ENCODE data around the gene MRPS30.

GRCh38 chr5:44830951-44831350 lies 22.2 kb downstream of the MRPS30 start:
- no peak for TF ChIP-seq CTCF (IDR thresholded peaks at IDR 0.05)
- no peak for TF ChIP-seq EZH2 (IDR thresholded peaks at IDR 0.05)
- TF ChIP-seq EZH2phosphoT487 (IDR thresholded peaks at IDR 0.05), result no peak
